Activated CD8-positive, alpha-beta memory T cell treated with anti-CD3 and anti-CD28 coated beads, Interleukin-2, amount 10 ng/mL, durations not matched to agents 7 days and 5 days (primary cell): Measurements from ENCODE around the gene PTPRC. TPM values are rescaled to one million over a fixed set of nuclear protein-coding genes. Genes with fewer than 3 reads are reported as not detected.

Experiments used
- ATAC-seq: fragments of 150-1000 bp; cut with Tn5 transposase; one replicate; pipeline ENCODE4 v1.10.0; 2021; ENCODE audit warnings: moderate library complexity
- CTCF ChIA-PET: fragments of 350-600 bp; sonication (Branson Sonifier 250); formaldehyde crosslinking; loops from one replicate; lab custom pipeline; 2021; ENCODE audit warnings: antibody characterized with exemption; lab: Charles Lee
- DNase-seq: peaks from one replicate; pipeline ENCODE4 v3.0.0-alpha.2; 2020
- H3K27ac Mint-ChIP-seq: one replicate; pipeline ENCODE4 v1.8.0; 2021; ENCODE audit warnings: mild to moderate bottlenecking, mixed read lengths
- H3K27me3 Mint-ChIP-seq: one replicate; pipeline ENCODE4 v1.8.0; 2021; ENCODE audit warnings: mixed read lengths
- H3K36me3 Mint-ChIP-seq: one replicate; pipeline ENCODE4 v1.8.0; 2021; ENCODE audit warnings: mild to moderate bottlenecking, mixed read lengths
- H3K4me1 Mint-ChIP-seq: one replicate; pipeline ENCODE4 v1.8.0; 2021; ENCODE audit warnings: mixed read lengths
- H3K4me3 Mint-ChIP-seq: one replicate; pipeline ENCODE4 v1.8.0; 2021; ENCODE audit warnings: mild to moderate bottlenecking, moderate library complexity, mixed read lengths
- H3K9me3 Mint-ChIP-seq: one replicate; pipeline ENCODE4 v1.8.0; 2022; ENCODE audit warnings: low read depth, mixed read lengths
- total RNA-seq, 2 experiments: library from RNA; stranded (reverse); gene quantifications; one replicate each; pipeline ENCODE4 v1.2.3, GENCODE V29; 2021

Gene PTPRC
- total RNA-seq, 2 experiments from 2014 or later = 556 to 674 TPM

GRCh38 chr1:198640174-198640573 lies 1.3 kb downstream of the PTPRC start:
- DNase-seq (no peak), ATAC-seq (no peak)
- CTCF ChIA-PET = interaction anchor here (11.1 kb wide), 1 partner anchor 18 kb away, joined by 100 read pairs; no protein-coding TSS in a partner anchor
- Mint-ChIP-seq H3K36me3 (peaks cover 52% of the 10 kb centered on the region), H3K4me3 (peak overlapping the region; percentile 91), H3K9me3 (no peaks in the 10 kb centered on the region), H3K27ac (peak overlapping the region; percentile 94), H3K4me1 (peaks cover 47% of the 10 kb centered on the region), H3K27me3 (no peaks in the 10 kb centered on the region)

- Mint-ChIP-seq H3K4me1 (peaks cover 41% of the 10 kb centered on the region), H3K36me3 (peaks cover 62% of the 10 kb centered on the region), H3K27me3 (no peaks in the 10 kb centered on the region), H3K27ac (peak overlapping the region; percentile 94), H3K4me3 (peak overlapping the region; percentile 91), H3K9me3 (no peaks in the 10 kb centered on the region)
- CTCF ChIA-PET = interaction anchor here (0.7 kb wide), 1 partner anchor 16 kb away, joined by 3 read pairs; no protein-coding TSS in a partner anchor
- DNase-seq (peak; percentile 69), ATAC-seq (peak; percentile 80)
These were observed 2.7 kb downstream of the PTPRC start for GRCh38 chr1:198641501-198641900.

- DNase-seq (no peak), ATAC-seq (peak; percentile 17)
- H3K27ac Mint-ChIP-seq = peak overlapping the region; percentile 94
- CTCF ChIA-PET = interaction anchor here (0.7 kb wide), 1 partner anchor 17 kb away, joined by 3 read pairs; no protein-coding TSS in a partner anchor
- peak overlapping the region; percentile 91 for H3K4me3 Mint-ChIP-seq
- no peaks in the 10 kb centered on the region for H3K9me3 Mint-ChIP-seq
- H3K4me1 Mint-ChIP-seq = peaks cover 41% of the 10 kb centered on the region
- H3K36me3 Mint-ChIP-seq = peaks cover 68% of the 10 kb centered on the region
- H3K27me3 Mint-ChIP-seq = no peaks in the 10 kb centered on the region
These were observed 3.3 kb downstream of the PTPRC start for GRCh38 chr1:198641966-198642668.

GRCh38 chr1:198642983-198643382 lies 4.1 kb downstream of the PTPRC start:
- H3K27me3 Mint-ChIP-seq = no peaks in the 10 kb centered on the region
- ATAC-seq (no peak), DNase-seq (no peak)
- peaks cover 40% of the 10 kb centered on the region for H3K4me1 Mint-ChIP-seq
- H3K27ac Mint-ChIP-seq = peak overlapping the region; percentile 94
- H3K4me3 Mint-ChIP-seq = peak overlapping the region; percentile 91
- H3K36me3 Mint-ChIP-seq = peaks cover 70% of the 10 kb centered on the region
- H3K9me3 Mint-ChIP-seq = no peaks in the 10 kb centered on the region
- CTCF ChIA-PET = no interaction called here

GRCh38 chr1:198643808-198644207 lies 5.0 kb downstream of the PTPRC start:
- H3K27me3 Mint-ChIP-seq = no peaks in the 10 kb centered on the region
- CTCF ChIA-PET = interaction anchor here (1.1 kb wide), 1 partner anchor 13 kb away, joined by 3 read pairs; no protein-coding TSS in a partner anchor
- peak overlapping the region; percentile 91 for H3K4me3 Mint-ChIP-seq
- H3K27ac Mint-ChIP-seq = peak overlapping the region; percentile 94
- H3K9me3 Mint-ChIP-seq = no peaks in the 10 kb centered on the region
- H3K36me3 Mint-ChIP-seq = peaks cover 78% of the 10 kb centered on the region
- DNase-seq = no peak
- ATAC-seq = no peak
- H3K4me1 Mint-ChIP-seq = peaks cover 42% of the 10 kb centered on the region

- ATAC-seq = no peak
- Mint-ChIP-seq H3K4me1 (peaks cover 71% of the 10 kb centered on the region), H3K27me3 (no peaks in the 10 kb centered on the region), H3K9me3 (no peaks in the 10 kb centered on the region), H3K36me3 (peaks cover 81% of the 10 kb centered on the region), H3K4me3 (peak overlapping the region; percentile 66), H3K27ac (peak overlapping the region; percentile 75)
- DNase-seq = no peak
- CTCF ChIA-PET = no interaction called here
These were observed 8.2 kb downstream of the PTPRC start for GRCh38 chr1:198647055-198647454.

GRCh38 chr1:198648592-198648991 lies 9.8 kb downstream of the PTPRC start:
- ATAC-seq (no peak), DNase-seq (no peak)
- H3K9me3 Mint-ChIP-seq = no peaks in the 10 kb centered on the region
- peaks cover 73% of the 10 kb centered on the region for H3K36me3 Mint-ChIP-seq
- peak overlapping the region; percentile 65 for H3K4me3 Mint-ChIP-seq
- peak overlapping the region; percentile 81 for H3K27ac Mint-ChIP-seq
- peaks cover 72% of the 10 kb centered on the region for H3K4me1 Mint-ChIP-seq
- CTCF ChIA-PET = interaction anchor here (0.9 kb wide), 1 partner anchor 31 kb away, joined by 3 read pairs; no protein-coding TSS in a partner anchor
- H3K27me3 Mint-ChIP-seq = no peaks in the 10 kb centered on the region

GRCh38 chr1:198649232-198649967 lies 10.6 kb downstream of the PTPRC start:
- Mint-ChIP-seq H3K27ac (peak overlapping the region; percentile 81), H3K9me3 (no peaks in the 10 kb centered on the region), H3K4me1 (peaks cover 73% of the 10 kb centered on the region), H3K36me3 (peaks cover 69% of the 10 kb centered on the region), H3K4me3 (peak overlapping the region; percentile 65), H3K27me3 (no peaks in the 10 kb centered on the region)
- no peak for DNase-seq
- peak; percentile 22 for ATAC-seq
- CTCF ChIA-PET = interaction anchor here (0.7 to 2.0 kb wide), 2 partner anchors 18 to 26 kb away, joined by 3 to 10 read pairs; no protein-coding TSS in a partner anchor

- Mint-ChIP-seq H3K36me3 (peaks cover 65% of the 10 kb centered on the region), H3K27me3 (no peaks in the 10 kb centered on the region), H3K27ac (peak overlapping the region; percentile 81), H3K4me3 (peak overlapping the region; percentile 65), H3K4me1 (peaks cover 69% of the 10 kb centered on the region), H3K9me3 (no peaks in the 10 kb centered on the region)
- DNase-seq (peak; percentile 66), ATAC-seq (peak; percentile 73)
- CTCF ChIA-PET = interaction anchor here (0.7 to 2.6 kb wide), 6 partner anchors 18 to 183 kb away, joined by 3 to 10 read pairs (median 4); no protein-coding TSS in a partner anchor
These were observed 11.1 kb downstream of the PTPRC start for GRCh38 chr1:198649968-198650338.

- CTCF ChIA-PET = interaction anchor here (1.0 to 2.6 kb wide), 6 partner anchors 8 to 184 kb away, joined by 3 to 10 read pairs (median 4); no protein-coding TSS in a partner anchor
- Mint-ChIP-seq H3K4me1 (peaks cover 68% of the 10 kb centered on the region), H3K27me3 (no peaks in the 10 kb centered on the region), H3K27ac (peak overlapping the region; percentile 81), H3K9me3 (no peaks in the 10 kb centered on the region), H3K36me3 (peaks cover 63% of the 10 kb centered on the region), H3K4me3 (peak overlapping the region; percentile 65)
- no peak for DNase-seq
- no peak for ATAC-seq
These were observed 11.7 kb downstream of the PTPRC start for GRCh38 chr1:198650506-198650905.

GRCh38 chr1:198651650-198652400 lies 13.0 kb downstream of the PTPRC start:
- DNase-seq (no peak), ATAC-seq (peak; percentile 18)
- Mint-ChIP-seq H3K4me1 (peaks cover 72% of the 10 kb centered on the region), H3K27ac (peak overlapping the region; percentile 76), H3K9me3 (no peaks in the 10 kb centered on the region), H3K4me3 (peak overlapping the region; percentile 56), H3K36me3 (peaks cover 63% of the 10 kb centered on the region), H3K27me3 (no peaks in the 10 kb centered on the region)
- CTCF ChIA-PET = interaction anchor here (1.2 to 2.6 kb wide), 5 partner anchors 7 to 50 kb away, joined by 3 to 7 read pairs (median 4); no protein-coding TSS in a partner anchor

GRCh38 chr1:198653808-198654413 lies 15.1 kb downstream of the PTPRC start:
- CTCF ChIA-PET = no interaction called here
- Mint-ChIP-seq H3K36me3 (peaks cover 61% of the 10 kb centered on the region), H3K4me3 (peak overlapping the region; percentile 9), H3K27me3 (no peaks in the 10 kb centered on the region), H3K9me3 (no peaks in the 10 kb centered on the region), H3K27ac (peak overlapping the region; percentile 62), H3K4me1 (peaks cover 73% of the 10 kb centered on the region)
- DNase-seq (no peak), ATAC-seq (no peak)
